Upper lobe of left lung (tissue), 6 donors: ENCODE data around the gene OLA1. TPM values are rescaled to one million over a fixed set of nuclear protein-coding genes. Genes with fewer than 3 reads are reported as not detected.

Source experiments
- ATAC-seq, 2 donors: fragments of 200-7000 bp; cut with Tn5 transposase; one replicate each; pipeline ENCODE4 v1.9.1; 2022; ENCODE audit warnings: mild to moderate bottlenecking in 2 of 2, moderate library complexity in 2 of 2; ENCODE audit not compliant: low FRiP score in 2 of 2
- DNase-seq, 2 donors: peaks; one replicate each; pipeline ENCODE4 v3.0.0-alpha.2; 2019 to 2020
- H3K27ac ChIP-seq, 4 donors: fragments of 200-600 bp; sonication (generic); one replicate each; pipeline ENCODE4 v1.5.1; 2016 to 2019
- H3K27me3 ChIP-seq, 4 donors: fragments of 200-600 bp; sonication (generic); one replicate each; pipeline ENCODE4 v1.5.1; 2017 to 2019
- H3K36me3 ChIP-seq, 4 donors: fragments of 200-600 bp; sonication (generic); one replicate each; pipeline ENCODE4 v1.5.1; 2016 to 2019
- H3K4me1 ChIP-seq, 4 donors: fragments of 200-600 bp; sonication (generic); one replicate each; pipeline ENCODE4 v1.5.1; 2018 to 2019
- H3K4me3 ChIP-seq, 4 donors: fragments of 200-600 bp; sonication (generic); one replicate each; pipeline ENCODE4 v1.5.1; 2017 to 2019; ENCODE audit warnings: mild to moderate bottlenecking in 2 of 4, moderate library complexity in 1 of 4
- H3K9me3 ChIP-seq, 4 donors: fragments of 200-600 bp; sonication (generic); one replicate each; pipeline ENCODE4 v1.5.1; 2018 to 2019
- CTCF ChIP-seq, 6 experiments: fragments of 450-650 bp in 4 of 6; fragments of 200-600 bp in 2 of 6; sonication (generic) in 2 of 6; IDR thresholded peaks; one replicate each; pipeline ENCODE4 v1.5.1; 2016 to 2019; ENCODE audit warnings: antibody characterized with exemption in 6 of 6
- EP300 ChIP-seq, 4 donors: sonication (generic); formaldehyde crosslinking; IDR thresholded peaks; one replicate each; pipeline ENCODE4 v1.5.1; 2017; ENCODE audit warnings: antibody characterized with exemption in 4 of 4, control low read depth in 2 of 4
- POLR2A ChIP-seq, 4 donors: fragments of 450-650 bp; IDR thresholded peaks; one replicate each; pipeline ENCODE4 v1.5.1; 2016 to 2017; ENCODE audit warnings: antibody characterized with exemption in 4 of 4, mild to moderate bottlenecking in 2 of 4
- POLR2AphosphoS5 ChIP-seq, 2 donors: sonication (generic); formaldehyde crosslinking; IDR thresholded peaks; one replicate each; pipeline ENCODE4 v1.5.1; 2017; ENCODE audit warnings: antibody characterized with exemption in 2 of 2
- WGBS, 2 donors: methylation state at CpG; one replicate each; pipeline ENCODE4 v1.1.5; 2017 to 2018; 5-methylcytosine and 5-hydroxymethylcytosine counted together
- total RNA-seq, 6 donors: library from RNA; depleted of rRNA in 4 of 6; stranded (reverse); fragments of >200 nt in 4 of 6; gene quantifications; one replicate each; pipeline versions ENCODE4 v1.1.0 to v1.2.1, GENCODE V29; 2016 to 2021
- donor health status: DM: no; HTN: no; CAD: no; lungs with moderate emphysema.
- donor health status: DM: no; HTN: yes; CAD: no; lungs with severe emphysema.

Gene OLA1
- total RNA-seq, 6 donors from 2014 or later, result 16.5 to 52.2 (median 42.0) TPM

DNA sequence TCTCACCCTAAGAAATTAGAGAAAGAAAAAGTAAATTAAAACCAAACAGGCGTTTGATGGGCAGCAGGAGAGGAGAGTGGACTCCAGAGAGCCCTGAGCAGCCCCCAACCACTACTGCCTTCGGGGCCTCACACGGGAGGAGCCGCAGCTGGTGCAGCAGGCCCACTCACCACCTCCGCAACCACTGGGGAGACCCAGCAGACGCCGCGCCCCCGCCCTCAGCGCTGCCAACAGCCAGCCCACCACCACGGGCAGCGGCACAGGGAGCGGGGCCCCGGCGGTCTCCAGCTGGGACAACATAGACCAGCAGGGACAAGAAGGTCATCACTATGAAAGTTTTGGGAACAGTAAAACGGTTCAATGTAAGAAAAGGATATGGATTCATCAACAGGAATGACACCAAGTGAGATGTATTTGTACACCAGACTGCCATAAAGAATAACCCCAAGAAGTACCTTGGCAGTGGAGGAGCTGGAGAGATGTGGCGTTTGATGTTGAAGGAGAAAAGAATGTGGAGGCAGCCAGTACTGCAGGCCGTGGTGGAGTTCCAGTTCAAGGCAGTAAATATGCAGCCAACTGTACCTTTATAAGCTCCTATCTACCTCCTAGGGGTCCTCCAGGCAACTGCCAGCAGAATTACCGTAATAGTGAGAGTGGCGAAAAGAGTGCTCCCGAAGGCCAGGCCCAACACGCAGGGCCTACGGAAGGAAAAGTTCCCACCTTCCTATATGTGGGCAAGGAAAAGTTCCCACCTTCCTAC lies 76.5 kb downstream of the OLA1 start:
- DNase-seq (peak in 1 of 2 donors; percentile 76), ATAC-seq (no peak)
- Histone ChIP-seq H3K4me1 (no peaks in the 10 kb centered on the region), H3K36me3 (peaks cover 0 to 5% (median 0%) of the 10 kb centered on the region in 4 donors), H3K27ac (no peak overlapping the region), H3K27me3 (no peaks in the 10 kb centered on the region), H3K4me3 (no peak overlapping the region), H3K9me3 (peaks cover 8 to 21% (median 12%) of the 10 kb centered on the region in 4 donors)
- 93 to 96% methylated on average over 23 of the region's 23 CpGs for WGBS, 2 donors
- no peak for TF ChIP-seq CTCF (IDR thresholded peaks at IDR 0.05)
- no peak for TF ChIP-seq POLR2A (IDR thresholded peaks at IDR 0.05)
- no peak for TF ChIP-seq EP300 (IDR thresholded peaks at IDR 0.05)
- no peak for TF ChIP-seq POLR2AphosphoS5 (IDR thresholded peaks at IDR 0.05)

DNA sequence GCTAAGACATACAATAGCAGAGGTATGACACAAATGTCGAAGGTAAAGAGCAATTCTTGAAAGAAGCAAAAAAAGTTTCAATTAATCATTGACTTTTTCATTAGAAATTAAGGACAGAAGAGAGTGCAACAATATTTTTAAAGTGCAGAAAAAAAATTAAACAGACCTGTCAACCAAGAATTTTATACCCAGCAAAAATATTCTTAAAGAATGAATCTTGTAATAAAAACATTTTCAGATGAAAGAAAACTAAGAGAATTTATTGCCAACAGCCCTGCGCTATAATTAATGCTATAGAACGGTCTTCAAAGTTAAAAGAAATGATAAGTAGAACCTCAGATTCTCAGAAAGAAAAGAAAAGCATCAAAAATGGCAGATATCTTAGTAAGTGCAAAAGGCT lies 79.0 kb downstream of the OLA1 start:
- Histone ChIP-seq H3K36me3 (peaks cover 0 to 5% (median 0%) of the 10 kb centered on the region in 4 donors), H3K4me1 (no peaks in the 10 kb centered on the region), H3K27me3 (no peaks in the 10 kb centered on the region), H3K27ac (no peak overlapping the region), H3K9me3 (peaks cover 8 to 21% (median 12%) of the 10 kb centered on the region in 4 donors), H3K4me3 (no peak overlapping the region)
- no peak for DNase-seq
- WGBS, 2 donors, result 96 to 97% methylated on average over 3 of the region's 3 CpGs
- no peak for ATAC-seq
- no peak for TF ChIP-seq CTCF (IDR thresholded peaks at IDR 0.05)
- no peak for TF ChIP-seq POLR2A (IDR thresholded peaks at IDR 0.05)
- TF ChIP-seq EP300 (IDR thresholded peaks at IDR 0.05), result no peak
- no peak for TF ChIP-seq POLR2AphosphoS5 (IDR thresholded peaks at IDR 0.05)

DNA sequence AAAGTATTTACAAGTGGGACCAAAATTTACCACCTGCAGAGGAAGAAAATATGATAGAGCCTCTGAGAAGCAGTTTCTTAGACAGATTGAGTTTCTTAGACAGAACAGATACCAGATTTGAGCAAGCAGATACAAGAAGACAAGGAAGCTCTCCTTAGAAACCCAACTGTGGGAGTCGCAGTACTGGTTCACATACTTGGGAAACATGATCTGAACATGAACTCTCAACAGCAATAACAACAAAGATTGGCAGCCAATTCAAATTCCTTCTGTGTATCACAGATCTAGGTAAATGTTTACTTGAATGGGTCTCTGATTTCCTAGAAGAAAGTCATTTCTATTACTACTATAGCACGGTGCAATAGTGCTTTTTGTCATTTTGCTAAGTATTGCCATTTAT lies 82.1 kb downstream of the OLA1 start:
- WGBS, 2 donors, result 36 to 39% methylated on average over 2 of the region's 2 CpGs
- Histone ChIP-seq H3K4me1 (no peaks in the 10 kb centered on the region), H3K4me3 (no peak overlapping the region), H3K36me3 (no peaks in the 10 kb centered on the region), H3K27me3 (no peaks in the 10 kb centered on the region), H3K27ac (no peak overlapping the region), H3K9me3 (peaks cover 8 to 21% (median 12%) of the 10 kb centered on the region in 4 donors)
- TF ChIP-seq EP300 (IDR thresholded peaks at IDR 0.05) (no peak), POLR2AphosphoS5 (IDR thresholded peaks at IDR 0.05) (no peak), CTCF (IDR thresholded peaks at IDR 0.05) (no peak)
- ATAC-seq, result no peak
- DNase-seq, result no peak

- Histone ChIP-seq H3K4me1 (no peaks in the 10 kb centered on the region), H3K27ac (no peak overlapping the region), H3K36me3 (no peaks in the 10 kb centered on the region), H3K4me3 (no peak overlapping the region), H3K27me3 (no peaks in the 10 kb centered on the region), H3K9me3 (no peaks in the 10 kb centered on the region)
- 92 to 94% methylated on average over 3 of the region's 3 CpGs for WGBS, 2 donors
- no peak for TF ChIP-seq POLR2A (IDR thresholded peaks at IDR 0.05)
- DNase-seq, result no peak
- ATAC-seq, result no peak
Observed at GRCh38 chr2:174161490-174161889, 86.8 kb downstream of the OLA1 start.

DNA sequence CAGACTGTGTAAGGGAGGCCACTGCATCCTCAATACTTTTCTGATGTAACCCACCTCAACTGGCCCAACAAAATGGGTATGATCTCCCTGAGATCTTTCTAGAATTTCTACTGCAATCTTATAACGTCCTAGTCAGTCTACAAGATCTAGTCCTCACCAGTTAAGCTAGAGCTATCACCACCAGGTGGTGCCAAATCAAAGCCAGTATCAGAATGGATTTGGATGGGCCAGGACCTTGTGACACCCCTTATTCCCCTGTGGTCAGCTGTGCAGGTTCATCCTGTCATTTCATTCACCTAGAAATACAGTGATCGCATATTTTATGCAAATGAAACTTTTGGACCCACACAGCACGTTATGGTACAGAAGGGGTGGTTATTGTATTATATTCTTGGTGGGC lies 90.3 kb downstream of the OLA1 start:
- Histone ChIP-seq H3K4me1 (no peaks in the 10 kb centered on the region), H3K36me3 (no peaks in the 10 kb centered on the region), H3K4me3 (no peak overlapping the region), H3K27me3 (no peaks in the 10 kb centered on the region), H3K9me3 (no peaks in the 10 kb centered on the region), H3K27ac (no peak overlapping the region)
- DNase-seq (no peak), ATAC-seq (no peak)
- WGBS, 2 donors, result 80 to 84% methylated on average over 3 of the region's 3 CpGs
- TF ChIP-seq CTCF (IDR thresholded peaks at IDR 0.05) (peak in 3 of 6 experiments; percentile 21 to 38 (median 25)), POLR2AphosphoS5 (IDR thresholded peaks at IDR 0.05) (no peak)
